ENCODE measurements around the gene LNX2.

LNX2 gene

DNA sequence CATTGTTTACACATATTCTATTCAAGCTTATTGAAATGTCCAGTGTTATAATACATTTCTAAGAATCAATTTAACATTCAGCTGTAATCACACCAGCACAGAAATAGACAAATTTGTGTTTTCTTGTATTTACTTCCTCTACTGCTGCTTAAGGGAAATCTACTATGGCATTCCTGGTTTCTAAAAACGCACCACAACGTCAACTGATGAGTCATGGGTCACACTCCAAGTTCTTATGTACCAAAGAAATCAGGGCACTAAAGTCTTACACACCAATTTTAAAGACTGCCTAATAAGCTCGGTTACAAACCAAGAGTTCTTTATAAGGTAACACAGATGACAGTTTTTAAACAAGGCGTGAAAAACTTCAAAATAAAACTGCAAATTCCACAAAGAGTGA, 13.2 kb downstream of the LNX2 start:
- in situ Hi-C loops (cut with MboI; ENCODE audit: low sequenced_read_pairs, unreplicated experiment), result no loop called here
- DNase-seq (ENCODE audit: low spot score), result no peak
- TF ChIP-seq, protein P1, sequence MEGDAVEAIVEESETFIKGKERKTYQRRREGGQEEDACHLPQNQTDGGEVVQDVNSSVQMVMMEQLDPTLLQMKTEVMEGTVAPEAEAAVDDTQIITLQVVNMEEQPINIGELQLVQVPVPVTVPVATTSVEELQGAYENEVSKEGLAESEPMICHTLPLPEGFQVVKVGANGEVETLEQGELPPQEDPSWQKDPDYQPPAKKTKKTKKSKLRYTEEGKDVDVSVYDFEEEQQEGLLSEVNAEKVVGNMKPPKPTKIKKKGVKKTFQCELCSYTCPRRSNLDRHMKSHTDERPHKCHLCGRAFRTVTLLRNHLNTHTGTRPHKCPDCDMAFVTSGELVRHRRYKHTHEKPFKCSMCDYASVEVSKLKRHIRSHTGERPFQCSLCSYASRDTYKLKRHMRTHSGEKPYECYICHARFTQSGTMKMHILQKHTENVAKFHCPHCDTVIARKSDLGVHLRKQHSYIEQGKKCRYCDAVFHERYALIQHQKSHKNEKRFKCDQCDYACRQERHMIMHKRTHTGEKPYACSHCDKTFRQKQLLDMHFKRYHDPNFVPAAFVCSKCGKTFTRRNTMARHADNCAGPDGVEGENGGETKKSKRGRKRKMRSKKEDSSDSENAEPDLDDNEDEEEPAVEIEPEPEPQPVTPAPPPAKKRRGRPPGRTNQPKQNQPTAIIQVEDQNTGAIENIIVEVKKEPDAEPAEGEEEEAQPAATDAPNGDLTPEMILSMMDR (IDR thresholded peaks at IDR 0.05; ENCODE audit: borderline replicate concordance, control extremely low read depth, extremely low read depth, insufficient read depth, missing control alignments), result no peak

DNA sequence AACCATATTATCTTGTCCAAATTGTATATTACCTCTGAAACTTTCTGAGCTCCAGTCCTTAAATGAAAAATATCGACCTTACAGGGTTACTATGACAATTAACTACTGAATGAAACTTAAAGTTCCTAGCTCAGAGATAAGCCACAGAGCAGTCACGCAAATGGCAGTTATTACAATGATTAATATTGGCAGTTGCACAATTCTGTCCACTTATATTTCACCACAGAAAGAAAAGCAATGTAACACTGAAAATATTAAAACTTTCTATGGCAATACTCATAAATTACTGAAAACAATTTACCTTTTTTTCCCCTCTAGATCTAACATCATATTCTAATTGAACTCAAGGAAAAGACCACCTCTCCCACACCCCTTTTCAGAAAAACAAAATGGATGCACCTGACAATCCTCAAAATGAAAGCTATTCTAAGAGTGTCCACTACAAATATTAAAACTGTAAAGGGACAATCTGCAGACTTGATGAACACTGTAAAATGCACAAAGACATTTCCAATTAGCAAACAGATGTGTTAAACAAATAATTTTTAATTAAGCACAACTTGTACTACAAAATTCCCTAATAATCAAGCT, 14.6 kb downstream of the LNX2 start:
- no peak for DNase-seq (ENCODE audit: low spot score)
- in situ Hi-C loops (cut with MboI; ENCODE audit: low sequenced_read_pairs, unreplicated experiment), result no loop called here
- TF ChIP-seq, protein P1 (IDR thresholded peaks at IDR 0.05; ENCODE audit: borderline replicate concordance, control extremely low read depth, extremely low read depth, insufficient read depth, missing control alignments), result no peak

DNA sequence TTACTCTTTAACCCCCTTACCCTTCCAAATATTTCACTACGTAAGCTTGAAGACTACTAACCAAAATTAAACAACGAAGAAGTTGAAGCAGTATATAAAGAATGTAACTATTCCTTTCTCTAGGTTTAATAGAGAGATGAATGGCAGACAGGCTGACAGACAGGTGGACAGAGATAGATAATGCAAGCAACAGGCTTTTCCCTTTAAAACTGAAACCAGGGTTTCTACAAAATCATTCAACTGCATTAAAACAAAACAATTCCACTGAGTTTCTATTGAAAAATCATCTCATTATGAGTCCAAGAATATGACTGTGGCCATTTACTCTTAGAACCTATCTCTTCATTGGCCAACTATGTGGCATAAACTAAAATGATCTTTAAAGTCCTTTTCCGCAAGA, 15.2 kb downstream of the LNX2 start:
- in situ Hi-C loops (cut with MboI; ENCODE audit: low sequenced_read_pairs, unreplicated experiment), result no loop called here
- TF ChIP-seq, protein P1 (IDR thresholded peaks at IDR 0.05; ENCODE audit: borderline replicate concordance, control extremely low read depth, extremely low read depth, insufficient read depth, missing control alignments), result no peak
- DNase-seq (ENCODE audit: low spot score), result no peak

DNA sequence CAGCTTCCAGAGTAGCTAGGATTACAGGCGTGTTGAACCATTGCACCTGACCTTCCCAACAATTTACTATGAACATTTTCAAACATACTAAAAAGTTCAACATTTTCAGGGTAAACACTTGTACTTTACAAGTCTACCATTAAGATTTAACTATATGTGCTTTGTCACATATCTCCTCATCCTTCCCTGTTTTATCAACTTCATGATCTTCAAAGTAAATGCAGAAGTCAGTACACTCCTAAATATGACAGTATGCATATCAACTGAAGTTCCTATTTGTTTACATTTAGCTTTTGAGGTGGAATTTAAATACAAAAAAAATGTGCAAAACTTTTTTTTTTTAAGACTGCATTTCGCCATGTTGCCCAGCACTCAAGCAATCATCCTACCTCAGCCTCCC, 18.5 kb downstream of the LNX2 start:
- TF ChIP-seq, protein P1 (IDR thresholded peaks at IDR 0.05; ENCODE audit: borderline replicate concordance, control extremely low read depth, extremely low read depth, insufficient read depth, missing control alignments), result no peak
- no peak for DNase-seq (ENCODE audit: low spot score)
- in situ Hi-C loops (cut with MboI; ENCODE audit: low sequenced_read_pairs, unreplicated experiment), result no loop called here

DNA sequence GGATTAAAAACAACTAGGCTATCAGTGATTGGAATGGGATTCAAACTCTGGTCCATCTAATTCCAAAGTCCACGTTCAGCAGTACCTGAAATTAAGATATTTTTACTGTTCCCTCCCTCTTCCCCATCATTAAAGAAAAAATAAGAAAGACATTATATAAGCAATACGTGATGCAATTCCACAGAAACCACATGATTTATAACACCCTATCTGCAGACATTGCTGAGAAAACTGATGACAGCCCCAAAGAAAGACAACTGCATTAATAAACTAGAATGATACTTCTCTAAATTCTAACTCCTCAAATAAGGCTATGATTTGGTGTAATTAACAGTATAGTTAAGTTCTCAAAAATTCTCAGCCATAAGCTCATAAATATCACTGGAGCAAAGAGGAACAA, 19.1 kb downstream of the LNX2 start:
- TF ChIP-seq, protein P1 (IDR thresholded peaks at IDR 0.05; ENCODE audit: borderline replicate concordance, control extremely low read depth, extremely low read depth, insufficient read depth, missing control alignments), result no peak
- DNase-seq (ENCODE audit: low spot score), result no peak

DNA sequence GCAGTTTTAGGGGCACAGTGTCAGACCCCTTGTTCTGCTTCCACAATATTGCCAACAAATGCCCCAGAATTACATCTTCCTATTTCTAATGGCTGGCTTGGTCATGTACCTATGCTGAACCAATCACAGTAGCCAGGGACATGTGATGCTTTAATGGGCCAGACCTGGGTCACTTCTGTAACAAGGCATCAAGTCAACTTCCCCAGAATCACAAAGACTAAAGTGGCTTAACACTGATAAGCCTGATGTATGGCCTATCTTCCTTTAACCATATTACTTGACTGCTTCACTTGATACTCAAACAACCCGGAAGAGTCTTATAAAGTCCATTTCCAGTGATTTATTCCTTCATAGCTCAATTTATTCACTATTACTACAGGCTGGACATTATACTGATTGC, 19.6 kb downstream of the LNX2 start:
- in situ Hi-C loops (cut with MboI; ENCODE audit: low sequenced_read_pairs, unreplicated experiment), result no loop called here
- TF ChIP-seq, protein P1 (IDR thresholded peaks at IDR 0.05; ENCODE audit: borderline replicate concordance, control extremely low read depth, extremely low read depth, insufficient read depth, missing control alignments), result no peak
- no peak for DNase-seq (ENCODE audit: low spot score)

More for the DNA sequence above, 19.1 kb downstream of the LNX2 start:
- in situ Hi-C loops (cut with MboI; ENCODE audit: low sequenced_read_pairs, unreplicated experiment), result no loop called here
